ENCODE results near the gene BIRC7. TPM values are rescaled to one million over a fixed set of nuclear protein-coding genes. Genes with fewer than 3 reads are reported as not detected.

BIRC7 gene
- total RNA-seq, 2 experiments from 2014 or later, result 0.42 TPM; not detected in 1

GRCh38 chr20:63240004-63240403 is 4.3 kb downstream of the BIRC7 start:
- no peak overlapping the region for H3K27ac ChIP-seq (ENCODE audit: low read depth, low read length, poor library complexity, severe bottlenecking)
- H4K20me1 ChIP-seq (ENCODE audit: insufficient read depth, low read length), result no peaks in the 10 kb centered on the region
- no peak overlapping the region for H3K4me3 ChIP-seq (ENCODE audit: low read depth, low read length, poor library complexity, severe bottlenecking)
- H3K79me2 ChIP-seq (ENCODE audit: insufficient read depth, low read depth, low read length), result no peaks in the 10 kb centered on the region
- no peaks in the 10 kb centered on the region for H3K4me1 ChIP-seq (ENCODE audit: insufficient read depth, low read length, poor library complexity, severe bottlenecking)
- DNase-seq (ENCODE audit: low spot score), result no peak
- CTCF ChIA-PET (ENCODE audit: unreplicated experiment), result no interaction called here
- no peak overlapping the region for H2AFZ ChIP-seq (ENCODE audit: low read length)
- TF ChIP-seq, protein P1, sequence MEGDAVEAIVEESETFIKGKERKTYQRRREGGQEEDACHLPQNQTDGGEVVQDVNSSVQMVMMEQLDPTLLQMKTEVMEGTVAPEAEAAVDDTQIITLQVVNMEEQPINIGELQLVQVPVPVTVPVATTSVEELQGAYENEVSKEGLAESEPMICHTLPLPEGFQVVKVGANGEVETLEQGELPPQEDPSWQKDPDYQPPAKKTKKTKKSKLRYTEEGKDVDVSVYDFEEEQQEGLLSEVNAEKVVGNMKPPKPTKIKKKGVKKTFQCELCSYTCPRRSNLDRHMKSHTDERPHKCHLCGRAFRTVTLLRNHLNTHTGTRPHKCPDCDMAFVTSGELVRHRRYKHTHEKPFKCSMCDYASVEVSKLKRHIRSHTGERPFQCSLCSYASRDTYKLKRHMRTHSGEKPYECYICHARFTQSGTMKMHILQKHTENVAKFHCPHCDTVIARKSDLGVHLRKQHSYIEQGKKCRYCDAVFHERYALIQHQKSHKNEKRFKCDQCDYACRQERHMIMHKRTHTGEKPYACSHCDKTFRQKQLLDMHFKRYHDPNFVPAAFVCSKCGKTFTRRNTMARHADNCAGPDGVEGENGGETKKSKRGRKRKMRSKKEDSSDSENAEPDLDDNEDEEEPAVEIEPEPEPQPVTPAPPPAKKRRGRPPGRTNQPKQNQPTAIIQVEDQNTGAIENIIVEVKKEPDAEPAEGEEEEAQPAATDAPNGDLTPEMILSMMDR (conservative IDR thresholded peaks at IDR 0.05; ENCODE audit: low read length), result no peak
- no peak for TF ChIP-seq EZH2phosphoT487 (IDR thresholded peaks at IDR 0.05; ENCODE audit: borderline replicate concordance, low read depth, low read length)
- no TSS peak for BruUV-seq (replicated peaks)
- POLR2A ChIA-PET, result no interaction called here
- no peak overlapping the region for H3K4me2 ChIP-seq (ENCODE audit: low read length)
- intact Hi-C loops (cut with micrococcal nuclease; ENCODE audit: unreplicated experiment), result no loop called here
- H3K9me3 ChIP-seq (ENCODE audit: low read length), result no peaks in the 10 kb centered on the region
- H3K36me3 ChIP-seq (ENCODE audit: insufficient read depth, low read length), result no peaks in the 10 kb centered on the region
- H3K9me2 ChIP-seq (ENCODE audit: insufficient read depth, low read length), result no peaks in the 10 kb centered on the region

GRCh38 chr20:63241272-63241671 is 5.6 kb downstream of the BIRC7 start:
- intact Hi-C loops (cut with micrococcal nuclease; ENCODE audit: unreplicated experiment), result no loop called here
- TF ChIP-seq, protein P1 (conservative IDR thresholded peaks at IDR 0.05; ENCODE audit: low read length), result no peak
- no peak for TF ChIP-seq EZH2phosphoT487 (IDR thresholded peaks at IDR 0.05; ENCODE audit: borderline replicate concordance, low read depth, low read length)
- no peaks in the 10 kb centered on the region for H3K4me1 ChIP-seq (ENCODE audit: insufficient read depth, low read length, poor library complexity, severe bottlenecking)
- no peaks in the 10 kb centered on the region for H3K9me2 ChIP-seq (ENCODE audit: insufficient read depth, low read length)
- H3K9me3 ChIP-seq (ENCODE audit: low read length), result no peaks in the 10 kb centered on the region
- no peaks in the 10 kb centered on the region for H3K36me3 ChIP-seq (ENCODE audit: insufficient read depth, low read length)
- ChIA-PET POLR2A (no interaction called here), CTCF (ENCODE audit: unreplicated experiment) (no interaction called here)
- H4K20me1 ChIP-seq (ENCODE audit: insufficient read depth, low read length), result no peaks in the 10 kb centered on the region
- no peaks in the 10 kb centered on the region for H3K79me2 ChIP-seq (ENCODE audit: insufficient read depth, low read depth, low read length)
- no TSS peak for BruUV-seq (replicated peaks)
- H3K4me2 ChIP-seq (ENCODE audit: low read length), result no peak overlapping the region
- H2AFZ ChIP-seq (ENCODE audit: low read length), result no peak overlapping the region
- DNase-seq (ENCODE audit: low spot score), result no peak
- H3K27ac ChIP-seq (ENCODE audit: low read depth, low read length, poor library complexity, severe bottlenecking), result no peak overlapping the region
- no peak overlapping the region for H3K4me3 ChIP-seq (ENCODE audit: low read depth, low read length, poor library complexity, severe bottlenecking)

DNA sequence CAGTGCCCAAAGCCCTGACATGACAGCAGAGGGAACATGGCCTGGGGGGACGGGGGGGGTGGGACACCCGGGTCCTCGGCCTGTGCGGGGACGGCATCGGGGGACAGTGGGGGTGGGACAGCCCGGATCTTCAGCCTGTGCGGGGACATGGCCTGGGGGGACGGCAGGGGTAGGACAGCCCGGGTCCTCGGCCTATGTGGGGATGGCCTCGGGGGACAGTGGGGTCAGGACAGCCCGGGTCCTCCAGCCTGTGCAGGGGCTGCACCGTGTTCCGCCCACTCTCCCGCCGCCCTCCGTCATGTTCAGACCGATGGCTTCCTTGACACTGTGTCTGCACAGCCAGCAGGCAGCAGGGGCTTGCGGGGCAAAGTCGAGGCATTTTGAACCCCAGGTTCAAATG is 7.0 kb downstream of the BIRC7 start:
- H3K4me1 ChIP-seq (ENCODE audit: insufficient read depth, low read length, poor library complexity, severe bottlenecking), result no peaks in the 10 kb centered on the region
- no TSS peak for BruUV-seq (replicated peaks)
- TF ChIP-seq EZH2phosphoT487 (IDR thresholded peaks at IDR 0.05; ENCODE audit: borderline replicate concordance, low read depth, low read length), result no peak
- TF ChIP-seq, protein P1 (conservative IDR thresholded peaks at IDR 0.05; ENCODE audit: low read length), result no peak
- H3K27ac ChIP-seq (ENCODE audit: low read depth, low read length, poor library complexity, severe bottlenecking), result no peak overlapping the region
- no peaks in the 10 kb centered on the region for H3K79me2 ChIP-seq (ENCODE audit: insufficient read depth, low read depth, low read length)
- no peaks in the 10 kb centered on the region for H3K9me2 ChIP-seq (ENCODE audit: insufficient read depth, low read length)
- ChIA-PET CTCF (ENCODE audit: unreplicated experiment) (no interaction called here), POLR2A (no interaction called here)
- no peaks in the 10 kb centered on the region for H3K9me3 ChIP-seq (ENCODE audit: low read length)
- DNase-seq (ENCODE audit: low spot score), result no peak
- H3K4me3 ChIP-seq (ENCODE audit: low read depth, low read length, poor library complexity, severe bottlenecking), result no peak overlapping the region
- no peaks in the 10 kb centered on the region for H3K36me3 ChIP-seq (ENCODE audit: insufficient read depth, low read length)
- no peak overlapping the region for H2AFZ ChIP-seq (ENCODE audit: low read length)
- no peak overlapping the region for H3K4me2 ChIP-seq (ENCODE audit: low read length)
- intact Hi-C loops (cut with micrococcal nuclease; ENCODE audit: unreplicated experiment), result no loop called here
- no peaks in the 10 kb centered on the region for H4K20me1 ChIP-seq (ENCODE audit: insufficient read depth, low read length)

Measured in OCI-LY7 (cell line).